HepG2 (cell line): ENCODE data around the gene NSMCE4A. TPM values are rescaled to one million over a fixed set of nuclear protein-coding genes. Genes with fewer than 3 reads are reported as not detected.

ENCODE experiments used
- CREB1 ChIP-seq, 2 experiments: fragments of 450-650 bp in 1 of 2; IDR thresholded peaks; 2 replicates each; pipeline ENCODE4 v1.6.1; 2016 to 2017; ENCODE audit warnings: control low read depth in 1 of 2, mild to moderate bottlenecking in 1 of 2, missing compliant biosample characterization in 1 of 2, missing genetic modification characterization in 1 of 2
- FLYWCH1 ChIP-seq: sonication (generic); formaldehyde crosslinking; IDR thresholded peaks from 2 replicates; pipeline ENCODE4 v1.8.1; 2023; ENCODE audit warnings: mild to moderate bottlenecking, missing genetic modification reagents
- KDM4B ChIP-seq: sonication (generic); formaldehyde crosslinking; IDR thresholded peaks from 2 replicates; pipeline ENCODE4 v1.4.0; 2020; ENCODE audit warnings: missing genetic modification reagents
- KMT2B ChIP-seq: IDR thresholded peaks from 2 replicates; pipeline ENCODE4 v1.6.1; 2016; ENCODE audit warnings: missing genetic modification reagents, missing compliant biosample characterization
- MBD4 ChIP-seq: IDR thresholded peaks from 2 replicates; pipeline ENCODE4 v1.6.1; 2012; ENCODE audit warnings: low read length, inconsistent platforms, borderline replicate concordance
- SALL2 ChIP-seq: sonication (generic); formaldehyde crosslinking; IDR thresholded peaks from 2 replicates; pipeline ENCODE4 v1.8.1; 2023; ENCODE audit warnings: mild to moderate bottlenecking, missing genetic modification reagents, inconsistent platforms
- SSRP1 ChIP-seq: IDR thresholded peaks from 2 replicates; pipeline ENCODE4 v1.6.1; 2016; ENCODE audit warnings: control low read depth
- ZFP41 ChIP-seq: sonication (generic); formaldehyde crosslinking; IDR thresholded peaks from 2 replicates; pipeline ENCODE4 v1.4.0; 2020; ENCODE audit warnings: mild to moderate bottlenecking, missing genetic modification reagents, borderline replicate concordance
- ZNF563 ChIP-seq: sonication (generic); formaldehyde crosslinking; IDR thresholded peaks from 2 replicates; pipeline ENCODE4 v1.8.0; 2022; ENCODE audit warnings: mild to moderate bottlenecking, moderate library complexity, missing genetic modification reagents
- ZNF674 ChIP-seq: sonication (generic); formaldehyde crosslinking; IDR thresholded peaks from 2 replicates; pipeline ENCODE4 v1.5.0; 2020; ENCODE audit warnings: low read depth, mild to moderate bottlenecking, missing genetic modification reagents
- polyA plus RNA-seq, 8 experiments: library from polyadenylated mRNA; depleted of rRNA in 3 of 8; stranded (reverse) in 7 of 8; unstranded in 1 of 8; fragments of >200 nt; fragmentation: Illumina TruSeq in 4 of 8; extraction: Trizol in 4 of 8; gene quantifications; 2 replicates each; pipeline versions ENCODE4 v1.2.1 to v1.2.3, GENCODE V29; 2011 to 2016; ENCODE audit warnings: low read depth in 4 of 8, missing spikeins in 1 of 8, mixed read lengths in 1 of 8; ENCODE audit not compliant: insufficient read depth in 1 of 8
- total RNA-seq, 5 experiments: library from RNA; depleted of rRNA; stranded (reverse); fragments of >200 nt; fragmentation: Illumina TruSeq; extraction: Trizol; gene quantifications; 2 replicates each; pipeline ENCODE4 v1.2.3, GENCODE V29; 2016; ENCODE audit warnings: low read depth in 1 of 5
- TF ChIP-seq, protein P1 (sequence below): sonication (generic); formaldehyde crosslinking; IDR thresholded peaks from 2 replicates; pipeline ENCODE4 v1.4.0; 2020; ENCODE audit warnings: low read depth, mild to moderate bottlenecking, missing genetic modification reagents
- TF ChIP-seq, protein P2 (sequence below): sonication (generic); formaldehyde crosslinking; IDR thresholded peaks from 2 replicates; pipeline ENCODE4 v1.5.1; 2020; ENCODE audit warnings: mild to moderate bottlenecking, moderate library complexity, missing genetic modification reagents
- TF ChIP-seq, protein P3 (sequence below): sonication (generic); formaldehyde crosslinking; IDR thresholded peaks from 2 replicates; pipeline ENCODE4 v1.5.0; 2020; ENCODE audit warnings: mild to moderate bottlenecking, missing genetic modification reagents, moderate library complexity
- TF ChIP-seq, protein P4 (sequence below): IDR thresholded peaks from 2 replicates; pipeline ENCODE4 v1.6.1; 2016; ENCODE audit warnings: mild to moderate bottlenecking
- TF ChIP-seq, protein P5 (sequence below): sonication (generic); formaldehyde crosslinking; IDR thresholded peaks from 2 replicates; pipeline ENCODE4 v1.4.0; 2020; ENCODE audit warnings: mild to moderate bottlenecking, missing genetic modification reagents, borderline replicate concordance

The NSMCE4A gene
- total and polyA plus RNA-seq, 2 of the 13 experiments (the other 11 are each of a cell fraction or from before 2014, with no cell fraction given): 61.1 to 91.6 TPM

DNA sequence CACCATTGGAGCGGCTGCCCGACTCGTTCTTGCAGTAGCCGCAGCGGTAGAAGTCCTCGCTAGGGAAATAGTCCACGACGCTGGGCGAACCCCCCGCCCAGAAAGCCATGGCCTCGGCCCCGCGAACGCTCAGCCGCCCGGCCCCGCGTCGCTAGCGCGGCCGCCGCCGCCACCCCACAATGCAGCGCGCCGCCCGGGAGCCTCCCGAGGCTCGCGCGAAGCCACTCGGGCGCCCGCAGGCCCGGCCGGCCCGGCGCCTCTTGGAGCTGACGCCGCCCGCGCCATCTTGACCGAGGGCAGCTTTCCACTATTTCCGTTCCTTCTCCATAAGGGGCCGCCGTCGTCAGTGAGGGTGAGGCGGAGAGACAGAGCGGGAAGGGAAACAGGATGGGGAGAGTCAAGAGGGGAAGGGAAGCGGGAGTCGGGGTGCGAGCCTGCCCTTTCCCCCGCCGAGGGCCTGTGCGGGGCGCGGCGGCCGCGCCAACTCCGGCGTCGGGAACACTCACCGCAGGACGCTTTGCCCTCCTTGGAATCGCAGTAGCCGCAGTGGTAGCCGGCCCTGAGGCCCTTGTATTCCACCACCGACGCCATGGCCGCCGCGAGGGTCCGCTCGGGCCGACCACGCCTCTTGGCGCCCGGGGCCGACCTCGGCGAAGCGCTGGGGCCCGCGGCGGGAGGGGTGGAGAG, 47.0 kb downstream of the NSMCE4A start, which contains the start of gene ATE1 (continued):
- TF ChIP-seq, protein P1, sequence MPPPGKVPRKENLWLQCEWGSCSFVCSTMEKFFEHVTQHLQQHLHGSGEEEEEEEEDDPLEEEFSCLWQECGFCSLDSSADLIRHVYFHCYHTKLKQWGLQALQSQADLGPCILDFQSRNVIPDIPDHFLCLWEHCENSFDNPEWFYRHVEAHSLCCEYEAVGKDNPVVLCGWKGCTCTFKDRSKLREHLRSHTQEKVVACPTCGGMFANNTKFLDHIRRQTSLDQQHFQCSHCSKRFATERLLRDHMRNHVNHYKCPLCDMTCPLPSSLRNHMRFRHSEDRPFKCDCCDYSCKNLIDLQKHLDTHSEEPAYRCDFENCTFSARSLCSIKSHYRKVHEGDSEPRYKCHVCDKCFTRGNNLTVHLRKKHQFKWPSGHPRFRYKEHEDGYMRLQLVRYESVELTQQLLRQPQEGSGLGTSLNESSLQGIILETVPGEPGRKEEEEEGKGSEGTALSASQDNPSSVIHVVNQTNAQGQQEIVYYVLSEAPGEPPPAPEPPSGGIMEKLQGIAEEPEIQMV (CRISPR knock-in tag): peak; percentile 61; the same call in 1 of the 2 replicates
- TF ChIP-seq, protein P2, sequence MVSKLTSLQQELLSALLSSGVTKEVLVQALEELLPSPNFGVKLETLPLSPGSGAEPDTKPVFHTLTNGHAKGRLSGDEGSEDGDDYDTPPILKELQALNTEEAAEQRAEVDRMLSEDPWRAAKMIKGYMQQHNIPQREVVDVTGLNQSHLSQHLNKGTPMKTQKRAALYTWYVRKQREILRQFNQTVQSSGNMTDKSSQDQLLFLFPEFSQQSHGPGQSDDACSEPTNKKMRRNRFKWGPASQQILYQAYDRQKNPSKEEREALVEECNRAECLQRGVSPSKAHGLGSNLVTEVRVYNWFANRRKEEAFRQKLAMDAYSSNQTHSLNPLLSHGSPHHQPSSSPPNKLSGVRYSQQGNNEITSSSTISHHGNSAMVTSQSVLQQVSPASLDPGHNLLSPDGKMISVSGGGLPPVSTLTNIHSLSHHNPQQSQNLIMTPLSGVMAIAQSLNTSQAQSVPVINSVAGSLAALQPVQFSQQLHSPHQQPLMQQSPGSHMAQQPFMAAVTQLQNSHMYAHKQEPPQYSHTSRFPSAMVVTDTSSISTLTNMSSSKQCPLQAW (CRISPR knock-in tag): no peak; the same call in 1 of the 2 replicates
- TF ChIP-seq, protein P3, sequence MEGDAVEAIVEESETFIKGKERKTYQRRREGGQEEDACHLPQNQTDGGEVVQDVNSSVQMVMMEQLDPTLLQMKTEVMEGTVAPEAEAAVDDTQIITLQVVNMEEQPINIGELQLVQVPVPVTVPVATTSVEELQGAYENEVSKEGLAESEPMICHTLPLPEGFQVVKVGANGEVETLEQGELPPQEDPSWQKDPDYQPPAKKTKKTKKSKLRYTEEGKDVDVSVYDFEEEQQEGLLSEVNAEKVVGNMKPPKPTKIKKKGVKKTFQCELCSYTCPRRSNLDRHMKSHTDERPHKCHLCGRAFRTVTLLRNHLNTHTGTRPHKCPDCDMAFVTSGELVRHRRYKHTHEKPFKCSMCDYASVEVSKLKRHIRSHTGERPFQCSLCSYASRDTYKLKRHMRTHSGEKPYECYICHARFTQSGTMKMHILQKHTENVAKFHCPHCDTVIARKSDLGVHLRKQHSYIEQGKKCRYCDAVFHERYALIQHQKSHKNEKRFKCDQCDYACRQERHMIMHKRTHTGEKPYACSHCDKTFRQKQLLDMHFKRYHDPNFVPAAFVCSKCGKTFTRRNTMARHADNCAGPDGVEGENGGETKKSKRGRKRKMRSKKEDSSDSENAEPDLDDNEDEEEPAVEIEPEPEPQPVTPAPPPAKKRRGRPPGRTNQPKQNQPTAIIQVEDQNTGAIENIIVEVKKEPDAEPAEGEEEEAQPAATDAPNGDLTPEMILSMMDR: peak; percentile 51
- peak; percentile 59; the same call in 1 of the 2 replicates for TF ChIP-seq ZFP41 (CRISPR knock-in tag)
- peak; percentile 57; the same call in 1 of the 2 replicates for TF ChIP-seq KMT2B (CRISPR knock-in tag)
- TF ChIP-seq, protein P4, sequence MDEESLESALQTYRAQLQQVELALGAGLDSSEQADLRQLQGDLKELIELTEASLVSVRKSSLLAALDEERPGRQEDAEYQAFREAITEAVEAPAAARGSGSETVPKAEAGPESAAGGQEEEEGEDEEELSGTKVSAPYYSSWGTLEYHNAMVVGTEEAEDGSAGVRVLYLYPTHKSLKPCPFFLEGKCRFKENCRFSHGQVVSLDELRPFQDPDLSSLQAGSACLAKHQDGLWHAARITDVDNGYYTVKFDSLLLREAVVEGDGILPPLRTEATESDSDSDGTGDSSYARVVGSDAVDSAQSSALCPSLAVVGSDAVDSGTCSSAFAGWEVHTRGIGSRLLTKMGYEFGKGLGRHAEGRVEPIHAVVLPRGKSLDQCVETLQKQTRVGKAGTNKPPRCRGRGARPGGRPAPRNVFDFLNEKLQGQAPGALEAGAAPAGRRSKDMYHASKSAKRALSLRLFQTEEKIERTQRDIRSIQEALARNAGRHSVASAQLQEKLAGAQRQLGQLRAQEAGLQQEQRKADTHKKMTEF: 0 out of 2 replicates have a peak, but pooled peaks have one; percentile 37
- TF ChIP-seq ZNF563 (CRISPR knock-in tag): peak; percentile 41; the same call in 1 of the 2 replicates
- no peak for TF ChIP-seq MBD4
- TF ChIP-seq, protein P5, sequence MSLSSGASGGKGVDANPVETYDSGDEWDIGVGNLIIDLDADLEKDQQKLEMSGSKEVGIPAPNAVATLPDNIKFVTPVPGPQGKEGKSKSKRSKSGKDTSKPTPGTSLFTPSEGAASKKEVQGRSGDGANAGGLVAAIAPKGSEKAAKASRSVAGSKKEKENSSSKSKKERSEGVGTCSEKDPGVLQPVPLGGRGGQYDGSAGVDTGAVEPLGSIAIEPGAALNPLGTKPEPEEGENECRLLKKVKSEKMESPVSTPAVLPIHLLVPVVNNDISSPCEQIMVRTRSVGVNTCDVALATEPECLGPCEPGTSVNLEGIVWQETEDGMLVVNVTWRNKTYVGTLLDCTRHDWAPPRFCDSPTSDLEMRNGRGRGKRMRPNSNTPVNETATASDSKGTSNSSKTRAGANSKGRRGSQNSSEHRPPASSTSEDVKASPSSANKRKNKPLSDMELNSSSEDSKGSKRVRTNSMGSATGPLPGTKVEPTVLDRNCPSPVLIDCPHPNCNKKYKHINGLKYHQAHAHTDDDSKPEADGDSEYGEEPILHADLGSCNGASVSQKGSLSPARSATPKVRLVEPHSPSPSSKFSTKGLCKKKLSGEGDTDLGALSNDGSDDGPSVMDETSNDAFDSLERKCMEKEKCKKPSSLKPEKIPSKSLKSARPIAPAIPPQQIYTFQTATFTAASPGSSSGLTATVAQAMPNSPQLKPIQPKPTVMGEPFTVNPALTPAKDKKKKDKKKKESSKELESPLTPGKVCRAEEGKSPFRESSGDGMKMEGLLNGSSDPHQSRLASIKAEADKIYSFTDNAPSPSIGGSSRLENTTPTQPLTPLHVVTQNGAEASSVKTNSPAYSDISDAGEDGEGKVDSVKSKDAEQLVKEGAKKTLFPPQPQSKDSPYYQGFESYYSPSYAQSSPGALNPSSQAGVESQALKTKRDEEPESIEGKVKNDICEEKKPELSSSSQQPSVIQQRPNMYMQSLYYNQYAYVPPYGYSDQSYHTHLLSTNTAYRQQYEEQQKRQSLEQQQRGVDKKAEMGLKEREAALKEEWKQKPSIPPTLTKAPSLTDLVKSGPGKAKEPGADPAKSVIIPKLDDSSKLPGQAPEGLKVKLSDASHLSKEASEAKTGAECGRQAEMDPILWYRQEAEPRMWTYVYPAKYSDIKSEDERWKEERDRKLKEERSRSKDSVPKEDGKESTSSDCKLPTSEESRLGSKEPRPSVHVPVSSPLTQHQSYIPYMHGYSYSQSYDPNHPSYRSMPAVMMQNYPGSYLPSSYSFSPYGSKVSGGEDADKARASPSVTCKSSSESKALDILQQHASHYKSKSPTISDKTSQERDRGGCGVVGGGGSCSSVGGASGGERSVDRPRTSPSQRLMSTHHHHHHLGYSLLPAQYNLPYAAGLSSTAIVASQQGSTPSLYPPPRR (CRISPR knock-in tag): no peak
- TF ChIP-seq ZNF674 (CRISPR knock-in tag): peak; percentile 87; the same call in 1 of the 2 replicates
- no peak for TF ChIP-seq KDM4B (CRISPR knock-in tag)
- no peak for TF ChIP-seq SSRP1
- TF ChIP-seq FLYWCH1 (CRISPR knock-in tag): no peak
- TF ChIP-seq SALL2: peak; percentile 60; the same call in 1 of the 2 replicates
- 0 out of 2 replicates have a peak, but pooled peaks have one; percentile 15 for TF ChIP-seq CREB1 (IDR thresholded peaks at IDR 0.05)
- no peak for TF ChIP-seq CREB1 (CRISPR knock-in tag; IDR thresholded peaks at IDR 0.05)
